H1 (cell line): ENCODE measurements around the gene MTHFS. TPM values are rescaled to one million over a fixed set of nuclear protein-coding genes. Genes with fewer than 3 reads are reported as not detected.

Source experiments
- BRCA1 ChIP-seq: IDR thresholded peaks from 2 replicates; pipeline ENCODE4 v1.6.1; 2012; ENCODE audit warnings: low read depth, low read length, improper control_type of control experiment
- GABPA ChIP-seq: IDR thresholded peaks from 2 replicates; pipeline ENCODE4 v1.6.1; 2011; ENCODE audit warnings: mild to moderate bottlenecking, low read length, moderate library complexity, borderline replicate concordance; ENCODE audit not compliant: insufficient read depth
- KDM4A ChIP-seq: IDR thresholded peaks from one replicate; pipeline ENCODE4 v1.7.1; 2012; ENCODE audit warnings: low read depth, mild to moderate bottlenecking, moderate library complexity, low read length, inconsistent platforms; ENCODE audit not compliant: severe bottlenecking
- RNF2 ChIP-seq: fragments of 200-900, 300-1000 bp; sonication (generic); IDR thresholded peaks from 2 replicates; pipeline ENCODE4 v1.7.1; 2016; ENCODE audit warnings: borderline replicate concordance, low read depth, mild to moderate bottlenecking, antibody characterized with exemption, low read length; ENCODE audit not compliant: poor library complexity, severe bottlenecking; ENCODE audit errors: missing control alignments
- TAF1 ChIP-seq: IDR thresholded peaks from 2 replicates; pipeline ENCODE4 v1.6.1; 2011; ENCODE audit warnings: mild to moderate bottlenecking, low read depth, low read length
- polyA plus RNA-seq, 7 experiments: library from polyadenylated mRNA; depleted of rRNA in 3 of 7; stranded (reverse) in 5 of 7; unstranded in 2 of 7; fragments of >200 nt in 5 of 7; fragments of 200-250 nt in 2 of 7; gene quantifications; 1 replicate in 5 of 7; 2 replicates in 1 of 7; 4 replicates in 1 of 7; pipeline versions ENCODE4 v1.2.1 to v1.2.3, GENCODE V29; 2011 to 2013; ENCODE audit warnings: missing spikeins in 2 of 7, mixed read lengths in 2 of 7
- total RNA-seq: library from RNA; stranded (reverse); fragmentation: NEBNext Ultra II Directional; extraction: Animal tissue kit (Norgen Biotek cat#: 25700); gene quantifications from 2 replicates; pipeline ENCODE4 v1.2.1, GENCODE V29; 2021
- TF ChIP-seq, protein P1 (sequence below), 3 experiments: IDR thresholded peaks; 1 replicate in 2 of 3; 2 replicates in 1 of 3; pipeline versions ENCODE4 v1.5.1 to v1.6.1; 2011; ENCODE audit warnings: low read length in 3 of 3, mild to moderate bottlenecking in 3 of 3, inconsistent platforms in 2 of 3, low read depth in 1 of 3, moderate library complexity in 1 of 3; ENCODE audit not compliant: insufficient read depth in 1 of 3; ENCODE audit errors: control extremely low read depth in 1 of 3

The MTHFS gene
- total and polyA plus RNA-seq, 2 of the 8 experiments (the other 6 are each of a cell fraction or from before 2014, with no cell fraction given) = 27.3 to 37.2 TPM

DNA sequence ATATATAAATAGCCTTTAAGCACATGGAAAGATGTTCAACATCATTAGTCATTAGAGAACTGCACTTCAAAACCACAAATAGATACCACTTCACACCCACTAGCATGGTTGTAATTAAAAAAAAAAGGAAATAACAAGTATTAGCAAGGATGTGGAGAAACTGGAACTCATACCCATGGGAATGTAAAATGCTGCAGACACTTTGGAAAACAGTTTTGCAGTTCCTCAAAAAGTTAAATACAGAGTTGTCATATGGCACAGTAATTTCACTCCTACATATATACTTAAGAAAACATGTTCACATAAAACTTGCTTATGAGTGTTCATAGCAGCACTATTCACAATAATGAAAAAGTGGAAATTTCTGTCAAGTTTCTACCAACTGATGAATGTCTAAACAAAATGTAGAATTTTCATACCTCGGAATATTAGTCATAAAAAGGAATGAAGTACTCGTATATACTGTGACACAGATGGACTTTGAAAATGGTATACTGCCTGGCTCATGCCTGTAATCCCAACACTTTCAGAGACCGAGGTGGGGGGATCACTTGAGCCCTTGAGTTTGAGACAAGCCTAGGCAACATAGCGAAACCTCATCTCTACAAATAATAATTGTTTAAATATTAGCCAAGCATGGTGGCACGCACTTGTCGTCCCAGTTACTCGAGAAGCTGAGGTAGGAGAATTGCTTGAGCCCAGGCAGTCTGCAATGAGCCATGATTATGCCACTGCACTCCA, 46.1 kb upstream of the MTHFS start (continued):
- TF ChIP-seq RNF2 (no peak), KDM4A (no peak), BRCA1 (no peak), TAF1 (no peak), GABPA (no peak)
- TF ChIP-seq, protein P1, sequence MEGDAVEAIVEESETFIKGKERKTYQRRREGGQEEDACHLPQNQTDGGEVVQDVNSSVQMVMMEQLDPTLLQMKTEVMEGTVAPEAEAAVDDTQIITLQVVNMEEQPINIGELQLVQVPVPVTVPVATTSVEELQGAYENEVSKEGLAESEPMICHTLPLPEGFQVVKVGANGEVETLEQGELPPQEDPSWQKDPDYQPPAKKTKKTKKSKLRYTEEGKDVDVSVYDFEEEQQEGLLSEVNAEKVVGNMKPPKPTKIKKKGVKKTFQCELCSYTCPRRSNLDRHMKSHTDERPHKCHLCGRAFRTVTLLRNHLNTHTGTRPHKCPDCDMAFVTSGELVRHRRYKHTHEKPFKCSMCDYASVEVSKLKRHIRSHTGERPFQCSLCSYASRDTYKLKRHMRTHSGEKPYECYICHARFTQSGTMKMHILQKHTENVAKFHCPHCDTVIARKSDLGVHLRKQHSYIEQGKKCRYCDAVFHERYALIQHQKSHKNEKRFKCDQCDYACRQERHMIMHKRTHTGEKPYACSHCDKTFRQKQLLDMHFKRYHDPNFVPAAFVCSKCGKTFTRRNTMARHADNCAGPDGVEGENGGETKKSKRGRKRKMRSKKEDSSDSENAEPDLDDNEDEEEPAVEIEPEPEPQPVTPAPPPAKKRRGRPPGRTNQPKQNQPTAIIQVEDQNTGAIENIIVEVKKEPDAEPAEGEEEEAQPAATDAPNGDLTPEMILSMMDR (IDR thresholded peaks at IDR 0.05; ENCODE audit: control extremely low read depth in 1 of 3, insufficient read depth in 1 of 3, low read depth in 1 of 3, low read length in 3 of 3) = no peak
- TF ChIP-seq, all 59 proteins: peak for 0
